GM21825 (cell line): ENCODE data around the gene CMTM4.
"Not testable (repeated sequence)": the region's sequence is repeated elsewhere in the genome, so short reads cannot be mapped to it uniquely, and the experiment has no call there.

ENCODE experiments used
- ATAC-seq: cut with Tn5 transposase; IDR thresholded peaks from one replicate; pipeline ENCODE4 v1.9.1; 2021; ENCODE audit warnings: mild to moderate bottlenecking, moderate library complexity; ENCODE audit not compliant: unreplicated experiment

The CMTM4 gene

DNA sequence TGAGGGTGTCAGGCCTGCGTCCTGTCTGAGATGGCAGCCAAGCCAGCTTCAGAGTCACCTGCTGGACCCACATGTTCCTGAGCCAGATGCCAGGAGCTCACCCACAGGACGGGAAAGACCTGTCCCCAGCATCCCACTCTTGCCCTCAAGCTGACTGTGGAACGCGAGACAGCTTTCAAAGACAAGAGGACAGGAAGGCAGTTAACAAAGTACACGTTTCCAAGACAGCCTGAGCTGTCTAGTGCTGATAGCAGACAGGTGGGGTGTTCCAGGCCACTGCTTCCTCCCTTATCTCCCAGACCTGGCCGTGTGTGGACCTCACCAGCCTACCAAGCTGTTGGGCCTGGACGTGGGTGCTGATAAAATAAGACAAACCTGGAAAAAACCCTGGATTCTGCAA, 78.8 kb downstream of the CMTM4 start:
- ATAC-seq, result no peak

DNA sequence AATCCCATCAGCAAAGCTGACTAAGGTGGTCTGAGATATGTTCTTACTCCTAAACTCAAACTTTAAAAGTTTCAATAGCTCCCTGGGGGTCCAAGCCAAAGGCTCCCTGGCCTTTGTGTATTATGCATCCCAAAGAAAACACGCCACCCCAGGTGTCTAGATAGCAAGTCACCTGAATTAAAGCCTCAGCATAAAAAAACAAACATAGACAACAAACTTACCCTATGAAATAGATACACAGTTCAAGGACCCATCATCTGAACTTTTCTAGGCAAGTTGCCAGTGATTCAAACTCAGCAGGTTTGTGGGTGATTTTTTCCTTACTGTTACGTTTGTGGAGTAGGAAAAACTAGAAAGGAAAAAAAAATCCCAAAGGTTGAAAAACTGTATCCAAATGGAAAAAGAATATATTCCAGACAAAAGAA, 79.5 kb downstream of the CMTM4 start:
- ATAC-seq, result no peak

DNA sequence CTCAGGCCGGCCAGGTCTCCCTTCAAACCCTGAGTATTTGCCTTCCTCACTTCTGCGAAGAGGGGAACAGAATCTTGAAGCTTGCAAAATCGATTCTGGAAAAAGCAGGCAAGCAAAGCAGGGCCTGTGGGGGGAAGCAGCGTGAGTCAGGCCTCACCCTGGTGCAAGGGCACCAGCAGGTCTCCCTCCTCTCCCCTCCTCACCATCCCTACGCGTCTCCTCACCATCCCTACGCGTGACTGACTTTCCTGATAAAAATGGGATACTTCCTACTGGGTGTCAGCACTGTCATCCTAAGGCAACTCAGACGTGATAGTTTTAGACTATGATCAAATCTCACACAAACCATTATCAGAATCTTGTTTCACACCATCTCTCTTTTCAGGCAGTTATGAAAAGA, 80.0 kb downstream of the CMTM4 start:
- no peak for ATAC-seq

DNA sequence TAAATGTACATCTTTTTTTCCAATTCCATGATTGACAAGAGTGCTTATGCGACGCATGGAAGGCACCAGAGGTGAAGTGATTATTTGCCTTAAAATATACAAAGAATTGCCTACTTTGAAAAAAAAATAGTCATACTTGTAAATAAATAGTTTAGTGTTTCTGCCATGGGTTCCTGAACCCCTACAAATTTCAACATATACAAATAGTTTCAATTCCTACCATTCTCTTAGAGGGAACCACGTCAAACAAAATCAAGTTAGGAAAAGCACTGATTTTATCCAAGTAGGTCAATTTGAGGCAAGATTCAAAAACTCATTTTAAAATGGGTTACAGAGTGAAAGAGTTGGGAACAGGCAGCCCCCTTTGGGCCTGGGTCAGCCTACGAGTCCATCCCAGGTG, 80.4 kb downstream of the CMTM4 start:
- ATAC-seq, result no peak

DNA sequence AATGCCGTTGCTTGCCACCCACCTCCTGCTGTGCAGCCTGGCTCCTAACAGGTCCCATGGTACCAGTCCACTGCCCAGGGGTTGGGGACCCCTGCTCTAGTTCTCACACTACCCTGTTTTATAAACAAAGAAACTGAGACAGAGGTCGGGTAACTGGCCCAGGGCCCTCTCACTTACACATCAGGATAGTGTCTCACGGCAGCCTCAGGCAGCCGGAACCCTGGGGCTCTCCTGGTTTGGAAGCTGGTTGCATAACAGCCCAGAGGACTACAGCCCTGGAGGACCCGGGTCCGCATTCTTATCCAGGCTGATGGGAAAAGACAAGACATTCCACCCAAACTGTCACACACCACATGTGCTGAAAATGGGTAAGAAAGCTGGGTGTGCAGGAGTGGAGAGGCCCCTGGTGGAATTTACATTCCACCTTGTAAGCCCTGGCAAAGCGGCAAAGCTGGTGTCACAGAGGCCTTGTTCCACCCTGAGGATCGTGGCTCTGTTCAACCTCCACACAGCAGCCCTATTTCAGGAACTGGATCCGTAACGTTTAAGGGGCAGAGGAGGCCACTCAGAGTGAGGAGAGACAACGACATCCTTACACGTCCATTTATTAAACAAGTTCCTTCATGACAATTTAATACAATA, 82.3 kb downstream of the CMTM4 start:
- ATAC-seq, result no peak

DNA sequence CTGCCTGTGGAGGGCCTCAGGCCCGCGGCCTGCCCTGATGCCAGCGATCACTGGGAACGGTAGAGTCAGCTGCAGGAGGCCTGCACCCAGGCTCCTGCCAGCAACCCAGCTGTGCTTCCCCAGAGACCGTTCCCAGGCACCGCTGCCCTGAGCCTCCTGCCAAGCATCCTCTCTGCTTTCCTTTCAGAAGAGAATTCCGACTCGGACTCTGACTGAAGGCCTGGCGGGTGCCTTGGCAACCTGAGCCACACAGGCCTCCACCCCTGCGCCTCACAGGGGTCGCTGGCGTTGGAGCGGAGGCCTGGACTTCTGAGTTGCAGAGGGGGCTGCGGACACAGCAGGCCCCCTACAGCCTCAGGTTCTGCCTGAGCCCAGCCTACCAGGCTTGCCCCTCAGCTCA, 84.1 kb downstream of the CMTM4 start:
- no peak for ATAC-seq

DNA sequence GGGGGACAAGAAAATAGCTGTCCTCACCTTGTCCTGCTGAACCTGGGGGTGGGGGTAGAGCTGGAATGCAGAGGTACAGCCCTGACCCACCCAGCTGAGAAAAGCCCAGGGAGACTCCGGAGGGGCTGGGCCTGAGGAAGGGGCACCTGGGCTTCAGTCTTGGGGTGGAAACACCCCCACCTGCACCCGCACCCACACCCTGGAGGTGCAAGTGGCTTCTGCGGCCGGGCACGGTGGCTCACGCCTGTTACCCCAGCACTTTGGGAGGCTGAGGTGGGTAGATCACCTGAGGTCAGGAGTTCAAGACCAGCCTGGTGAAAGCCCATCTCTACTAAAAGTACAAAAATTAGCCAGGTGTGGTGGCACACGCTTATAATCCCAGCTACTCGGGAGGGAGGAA, 84.6 kb downstream of the CMTM4 start:
- not testable (repeated sequence) for ATAC-seq

DNA sequence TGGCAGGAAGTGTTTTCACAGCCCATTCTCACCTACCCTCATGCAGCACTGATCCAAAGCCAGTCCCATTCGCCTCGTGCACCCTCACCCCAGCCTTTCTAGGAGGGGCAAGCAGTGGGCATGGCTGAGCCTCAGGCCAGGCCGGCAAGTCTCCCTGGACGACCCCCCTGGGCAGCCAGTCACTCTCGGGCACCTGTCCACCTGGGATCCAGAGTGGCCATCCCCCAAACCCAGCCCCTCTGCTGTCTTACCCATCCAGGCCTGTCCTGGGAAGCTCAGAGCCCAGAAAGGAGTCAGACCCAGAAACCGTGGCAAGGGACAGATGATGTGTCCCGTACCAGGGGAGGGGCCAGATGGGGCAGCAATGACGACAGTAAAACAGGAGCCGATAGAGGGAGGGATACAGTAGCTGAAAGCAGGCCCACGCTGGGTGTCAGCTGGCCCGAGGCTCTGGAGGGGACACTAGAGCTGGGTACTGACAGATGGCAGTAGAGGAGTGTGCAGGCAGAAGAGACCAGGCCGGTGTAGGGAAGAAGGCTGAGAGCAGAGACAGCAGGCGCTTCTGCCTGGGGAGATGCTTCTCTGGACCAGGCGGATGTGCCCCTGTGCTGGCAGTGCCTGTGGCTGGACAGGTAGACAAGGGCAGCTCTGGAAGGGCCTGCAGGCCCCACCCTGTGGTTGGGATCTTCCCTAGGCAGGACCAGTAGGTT, 86.3 kb downstream of the CMTM4 start:
- ATAC-seq, result no peak

DNA sequence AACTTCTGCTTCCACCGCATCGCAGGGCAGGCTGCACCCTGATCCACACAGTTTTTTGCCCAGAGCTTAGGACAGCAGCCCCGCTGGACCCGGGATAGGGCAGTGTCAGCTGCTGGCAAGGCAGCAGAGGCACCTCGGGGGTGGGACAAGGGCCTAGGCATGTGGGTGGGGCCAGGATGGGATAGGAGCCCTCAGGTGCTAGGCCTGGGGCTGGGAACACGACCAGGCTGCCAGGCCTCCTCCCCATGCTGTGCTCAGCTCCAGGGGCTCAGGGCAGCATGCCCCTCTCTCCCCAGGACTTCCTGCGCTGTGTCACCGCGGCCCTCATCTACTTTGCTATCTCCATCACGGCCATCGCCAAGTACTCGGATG, 87.4 kb downstream of the CMTM4 start:
- ATAC-seq, result no peak

DNA sequence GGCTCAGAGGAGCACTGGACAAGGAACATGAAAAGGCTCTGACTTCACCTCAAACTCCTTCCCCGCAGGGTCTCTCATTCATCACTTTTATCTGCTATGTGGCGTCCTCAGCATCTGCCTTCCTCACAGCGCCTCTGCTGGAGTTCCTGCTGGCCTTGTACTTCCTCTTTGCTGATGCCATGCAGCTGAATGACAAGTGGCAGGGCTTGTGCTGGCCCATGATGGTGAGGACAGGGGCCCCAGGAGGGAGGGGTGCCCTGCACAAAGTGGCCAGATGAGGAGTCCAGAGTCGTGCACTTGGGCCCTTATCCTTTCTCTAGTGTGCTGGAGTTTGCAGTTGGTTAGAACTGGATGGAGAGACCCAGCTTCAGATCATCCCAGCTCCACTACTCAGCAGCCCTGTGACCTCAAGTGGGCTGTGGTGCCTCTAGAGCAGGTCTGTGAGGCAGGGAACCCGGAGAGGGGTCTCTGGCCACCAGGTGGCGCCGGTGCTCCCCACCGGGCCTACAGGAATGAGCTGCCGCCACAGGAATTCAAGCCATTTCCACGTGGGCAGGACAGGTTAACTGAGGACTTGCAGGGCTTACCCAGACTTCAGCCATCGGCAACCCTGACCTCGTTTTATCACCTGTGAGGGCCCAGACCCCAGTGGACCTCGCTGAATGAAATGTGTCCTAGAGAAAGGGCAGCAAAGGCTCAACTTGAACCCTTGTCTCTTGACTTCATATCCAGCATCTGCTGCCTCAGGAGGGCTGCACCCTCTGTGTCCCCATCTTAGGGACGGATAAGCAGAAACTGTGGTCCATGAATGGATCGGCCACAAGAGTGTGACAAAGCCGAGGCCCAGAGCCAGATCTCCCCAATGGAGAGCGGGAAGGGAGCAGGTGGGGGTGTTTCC, 88.1 kb downstream of the CMTM4 start:
- peak; percentile 34 for ATAC-seq

DNA sequence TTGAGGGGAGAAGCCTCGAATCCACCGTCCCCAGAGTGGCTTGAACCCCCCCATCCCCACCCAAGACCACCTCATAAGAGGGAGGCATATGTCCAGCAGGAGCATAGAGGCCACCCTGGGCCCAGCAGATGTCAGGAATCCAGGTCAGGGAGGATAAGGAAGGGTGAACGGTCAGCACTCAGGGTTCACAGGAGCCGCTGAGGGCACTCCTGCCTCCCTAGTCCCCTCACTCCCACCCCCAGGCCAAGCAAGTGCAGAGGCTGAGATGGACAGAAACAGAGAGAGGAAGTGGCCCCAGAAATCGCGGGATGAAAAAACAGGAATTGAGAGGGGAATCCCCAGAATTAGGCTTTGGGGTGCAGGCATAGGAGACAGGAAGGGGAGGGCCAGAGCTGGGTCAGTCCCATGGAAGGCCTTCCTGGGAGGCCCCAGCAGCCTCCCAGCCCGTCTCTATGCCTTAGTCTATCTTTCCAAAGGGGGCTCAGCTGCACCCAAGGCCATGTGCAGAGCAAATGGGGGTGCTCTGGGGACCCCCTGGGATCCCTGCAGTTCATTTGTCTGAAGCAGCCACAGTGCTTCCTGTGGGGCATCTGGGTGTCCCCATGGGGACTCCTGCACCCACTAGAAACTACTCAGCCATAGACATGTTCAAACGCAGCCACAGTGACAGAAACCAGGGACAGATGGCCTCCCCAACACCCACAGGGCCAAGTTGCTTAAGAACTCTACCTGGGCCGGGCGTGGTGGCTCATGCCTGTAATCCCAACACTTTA, 90.4 kb downstream of the CMTM4 start:
- peak; percentile 40 for ATAC-seq

DNA sequence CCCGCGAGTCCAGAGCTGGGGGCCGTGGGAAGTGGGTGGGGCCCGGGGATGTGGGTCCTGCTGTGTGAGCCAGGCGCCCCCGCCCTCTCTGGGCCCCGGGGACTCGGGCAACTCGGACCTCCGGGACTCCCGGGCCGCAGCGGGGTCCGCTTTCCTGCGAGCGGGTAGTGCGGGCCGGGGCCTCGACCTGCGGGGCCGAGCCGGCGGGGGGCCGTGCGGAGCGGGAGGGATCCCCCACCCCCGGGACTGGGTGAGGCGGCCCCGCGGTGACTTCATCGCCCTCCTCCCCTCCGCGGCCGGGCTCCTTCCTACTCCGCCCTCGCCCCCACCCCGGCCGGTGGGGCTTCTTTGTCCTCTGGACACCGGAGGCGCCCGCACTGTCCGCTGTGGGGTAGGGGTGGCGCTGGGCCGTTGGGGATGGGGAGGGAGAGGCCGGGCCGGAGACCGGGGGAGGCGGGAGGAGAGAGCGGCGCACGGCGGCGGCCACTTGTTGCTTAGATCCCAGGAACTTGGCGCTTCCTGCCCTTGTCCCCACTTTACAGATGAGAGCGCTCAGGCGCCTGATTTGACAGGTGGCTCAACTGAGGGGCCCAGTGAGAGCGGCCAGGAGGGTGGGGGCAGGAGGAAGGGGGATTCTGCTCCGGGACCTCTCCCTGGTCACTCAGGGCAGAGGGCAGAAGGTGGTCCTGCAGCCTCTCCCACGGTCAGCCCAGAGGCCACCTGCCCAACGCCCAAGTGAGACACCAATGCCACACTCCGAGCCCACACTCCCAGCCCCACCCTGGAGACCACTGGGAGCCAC, 91.2 kb downstream of the CMTM4 start:
- ATAC-seq, result peak; percentile 13

DNA sequence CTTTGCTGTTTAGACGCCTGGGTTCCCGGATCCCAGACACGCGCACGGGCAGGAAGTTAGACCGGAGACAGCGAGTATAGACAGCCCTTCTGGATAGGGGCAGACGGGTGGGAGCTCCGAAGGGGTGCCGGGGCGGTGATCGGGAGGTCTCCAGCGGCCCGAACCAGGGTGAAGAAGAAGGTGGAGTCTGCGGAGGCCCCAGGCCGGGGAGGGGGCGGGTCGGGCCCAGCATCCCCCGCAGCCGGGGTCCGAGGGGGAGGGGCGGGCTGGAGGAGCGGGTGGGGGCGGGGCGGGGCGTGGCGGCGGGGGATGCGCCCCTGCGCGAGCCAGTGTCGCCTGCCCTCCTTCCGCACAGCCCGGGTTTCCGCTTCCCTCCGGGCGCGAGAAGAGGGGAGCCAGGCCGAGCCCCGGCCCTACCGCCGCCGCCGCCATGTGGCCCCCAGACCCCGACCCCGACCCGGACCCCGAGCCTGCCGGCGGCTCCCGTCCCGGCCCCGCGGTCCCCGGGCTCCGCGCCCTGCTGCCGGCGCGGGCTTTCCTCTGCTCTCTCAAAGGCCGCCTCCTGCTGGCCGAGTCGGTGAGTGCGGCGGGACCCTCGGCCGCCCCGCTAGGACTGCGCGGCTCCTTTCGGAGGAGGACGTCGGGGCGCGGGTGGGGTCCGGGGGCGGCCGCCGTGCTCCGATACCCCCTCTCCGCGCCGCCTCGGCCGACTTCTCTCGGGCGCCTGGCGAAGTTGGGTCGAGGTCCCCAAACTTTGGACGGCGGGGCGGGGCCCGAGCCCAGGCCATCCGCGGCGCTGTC, 92.0 kb downstream of the CMTM4 start, which contains the start of gene CMTM3:
Gene CMTM3, plus strand, starts transcription at position 329 of the 801 bp plus-strand sequence. Its CDS starts 102 bp downstream, at position 431.
- peak; percentile 44 for ATAC-seq

DNA sequence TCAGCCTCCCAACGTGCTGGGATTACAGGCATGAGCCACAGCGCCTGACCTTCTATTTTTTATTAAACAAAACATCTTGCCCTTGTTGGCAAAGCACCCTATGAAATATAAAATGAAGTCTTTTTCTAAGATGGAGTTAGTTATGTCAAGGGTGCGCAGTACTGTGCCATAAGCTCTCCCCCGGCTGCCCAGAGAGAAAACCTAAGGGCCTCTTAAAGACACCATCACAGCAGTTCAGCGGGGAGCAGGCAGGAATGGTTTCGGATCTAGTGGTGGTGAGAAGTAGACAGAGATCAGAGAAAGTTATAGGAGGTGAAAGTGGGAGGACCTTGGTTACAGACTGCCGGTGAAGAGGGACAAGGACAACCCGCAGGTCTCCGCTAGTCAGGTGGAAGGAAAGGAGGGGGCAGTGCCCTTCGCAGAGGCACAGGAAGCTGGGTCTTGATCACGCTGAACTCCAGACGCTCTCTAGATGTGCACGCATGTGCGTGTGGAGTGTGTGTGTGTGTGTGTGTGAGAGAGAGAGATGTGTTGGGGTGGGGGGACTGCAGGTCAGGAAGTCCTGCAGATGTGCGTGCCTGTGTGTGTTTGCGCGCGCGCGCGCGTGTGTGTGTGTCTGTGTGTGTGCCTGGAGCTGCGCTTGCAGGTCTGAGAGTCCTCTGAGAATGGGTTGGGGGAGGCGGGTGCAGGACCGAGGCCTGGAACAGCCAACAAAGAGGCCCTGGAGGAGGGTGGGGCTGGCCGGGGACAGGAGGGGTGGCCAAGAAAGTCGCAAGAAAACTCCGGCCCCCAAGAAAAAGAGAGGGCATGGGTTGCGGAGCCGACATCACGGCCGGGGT, 92.8 kb downstream of the CMTM4 start:
- ATAC-seq, result no peak

DNA sequence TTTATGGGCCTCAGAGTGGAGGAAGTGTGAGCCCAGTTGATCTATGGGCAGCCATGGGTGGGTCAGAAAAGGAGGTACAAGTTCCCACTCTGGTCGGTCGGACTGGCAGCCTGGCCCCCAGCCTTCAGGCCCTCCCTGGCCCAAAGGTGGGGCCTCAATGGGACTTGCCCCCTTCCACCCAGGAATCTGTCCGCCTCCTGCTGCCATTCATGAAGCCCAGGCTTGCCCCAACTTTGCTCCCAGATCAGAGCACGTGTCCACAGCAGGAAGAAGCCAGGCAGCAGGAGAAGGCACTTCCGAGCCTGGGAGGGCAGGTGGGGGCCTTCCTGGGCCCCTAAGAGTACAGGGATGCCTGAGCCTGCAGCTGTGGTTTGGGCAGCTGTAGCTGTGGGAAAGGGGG, 95.1 kb downstream of the CMTM4 start:
- ATAC-seq, result no peak

DNA sequence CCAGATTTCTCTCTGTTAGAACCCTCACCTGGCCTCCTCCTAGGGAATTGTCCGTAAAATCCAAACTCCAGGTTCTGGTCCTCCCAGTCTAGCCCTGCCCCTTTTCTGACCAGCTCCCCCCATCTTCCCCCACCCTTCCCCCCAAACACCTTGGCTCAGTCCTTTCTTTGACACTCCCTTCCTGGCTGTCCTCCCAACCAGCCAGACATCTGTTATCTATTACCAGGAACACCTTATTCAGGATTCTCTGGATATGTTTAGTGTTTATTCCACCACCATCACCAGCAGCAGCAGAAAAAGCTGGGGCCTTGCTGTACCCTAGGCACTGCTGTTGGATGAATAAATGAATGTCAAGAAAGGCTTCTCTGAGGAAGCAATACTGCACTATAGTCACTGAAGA, 96.1 kb downstream of the CMTM4 start:
- ATAC-seq, result no peak

DNA sequence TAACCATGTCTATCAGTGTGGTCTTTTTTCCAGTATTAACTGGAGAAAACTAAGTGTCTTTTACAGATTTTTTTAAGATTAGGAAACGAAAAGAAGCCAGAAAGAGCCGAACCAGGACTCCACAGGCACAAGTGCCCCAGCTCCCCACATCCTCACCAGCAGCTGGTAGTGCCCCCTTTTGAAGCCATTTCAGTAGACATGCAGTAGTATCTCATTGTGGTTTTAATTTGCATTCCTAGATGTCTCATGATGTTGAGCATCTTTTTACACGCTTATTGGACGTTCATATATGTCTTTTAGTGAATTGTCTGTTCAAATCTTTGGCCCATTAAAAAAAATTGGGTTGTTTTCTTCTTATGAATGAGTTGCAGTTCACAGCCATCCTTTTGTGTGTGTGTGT, 96.8 kb downstream of the CMTM4 start:
- ATAC-seq, result no peak

DNA sequence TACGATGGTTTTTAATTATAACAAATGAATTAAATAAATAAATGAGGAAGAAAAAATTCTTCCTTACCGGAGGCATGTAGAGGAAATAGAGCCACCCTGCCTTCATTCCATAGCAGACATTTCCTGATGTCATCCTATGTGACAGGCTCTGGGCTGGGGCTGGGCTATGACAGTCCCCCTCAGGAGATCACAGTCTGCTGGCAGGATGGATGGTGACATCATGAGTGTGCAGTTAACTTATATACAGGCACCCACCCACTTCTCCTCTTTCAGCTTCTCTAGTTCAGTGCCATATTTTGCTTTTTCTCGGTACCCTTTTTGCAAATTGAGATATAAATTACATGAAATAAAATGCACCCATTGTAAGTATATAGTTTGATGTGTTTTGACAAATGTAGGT, 98.4 kb downstream of the CMTM4 start:
- no peak for ATAC-seq
